ENCODE data around the gene LEO1. TPM values are rescaled to one million over a fixed set of nuclear protein-coding genes. Genes with fewer than 3 reads are reported as not detected.
A peak's percentile ranks its signal among the peaks of the same experiment; 100 is the strongest.

The LEO1 gene
- total and polyA plus RNA-seq, 2 of the 13 experiments (the other 11 are each of a cell fraction or from before 2014, with no cell fraction given), result 17.0 to 60.3 TPM

GRCh38 chr15:51971375-51972133 lies at the start of gene LEO1 (continued):
- TF ChIP-seq ZC3H13 (CRISPR knock-in tag; IDR thresholded peaks at IDR 0.05), result peak; percentile 42; the same call in 1 of the 2 replicates
- peak; percentile 51 for TF ChIP-seq ZNF777 (CRISPR knock-in tag; IDR thresholded peaks at IDR 0.05)
- 0 out of 2 replicates have a peak, but pooled peaks have one; percentile 40 for TF ChIP-seq ZNF362 (CRISPR knock-in tag; IDR thresholded peaks at IDR 0.05; ENCODE audit: borderline replicate concordance)
- peak; percentile 98 for TF ChIP-seq ZNF124 (CRISPR knock-in tag; IDR thresholded peaks at IDR 0.05)
- 0 out of 2 replicates have a peak, but pooled peaks have one; percentile 18 for TF ChIP-seq ZNF335 (CRISPR knock-in tag; IDR thresholded peaks at IDR 0.05)
- TF ChIP-seq SRSF9 (IDR thresholded peaks at IDR 0.05; ENCODE audit: borderline replicate concordance, insufficient read depth, low read depth, low read length, poor library complexity, severe bottlenecking), result no peak
- TF ChIP-seq HNF4A (CRISPR knock-in tag; IDR thresholded peaks at IDR 0.05), result peak; percentile 23; the same call in 1 of the 2 replicates
- peak; percentile 81; the same call in 1 of the 2 replicates for TF ChIP-seq ZNF598 (CRISPR knock-in tag; IDR thresholded peaks at IDR 0.05; ENCODE audit: borderline replicate concordance)
- peak; percentile 78; the same call in 1 of the 2 replicates for TF ChIP-seq AFF4 (CRISPR knock-in tag; IDR thresholded peaks at IDR 0.05)
- no peak for TF ChIP-seq CHCHD3 (CRISPR knock-in tag; IDR thresholded peaks at IDR 0.05)
- 0 out of 2 replicates have a peak, but pooled peaks have one; percentile 35 for TF ChIP-seq ZBTB21 (CRISPR knock-in tag; IDR thresholded peaks at IDR 0.05)
- no peak for TF ChIP-seq ZNF496 (CRISPR knock-in tag; IDR thresholded peaks at IDR 0.05; ENCODE audit: insufficient replicate concordance)
- no peak for TF ChIP-seq ZNF142 (CRISPR knock-in tag; IDR thresholded peaks at IDR 0.05)
- no peak for TF ChIP-seq GRHL1 (CRISPR knock-in tag; conservative IDR thresholded peaks at IDR 0.05)
- TF ChIP-seq NFKB2 (CRISPR knock-in tag; IDR thresholded peaks at IDR 0.05; ENCODE audit: borderline replicate concordance), result peak; percentile 94

Measured in HepG2 (cell line).